ENCODE data around the gene PITPNC1.

GRCh38 chr17:67386965-67387551 lies 10.0 kb downstream of the PITPNC1 start:
- TF ChIP-seq CTCF (IDR thresholded peaks at IDR 0.05) (peak in 4 of 5 experiments; percentile 20 to 55 (median 36)), POLR2A (IDR thresholded peaks at IDR 0.05) (no peak), EP300 (IDR thresholded peaks at IDR 0.05) (no peak)

All from tibial nerve (tissue), 4 donors.